SKM-1 treated with dmso at 0.1 percent for 144 hours (cell line): ENCODE results near the gene G3BP1.
"Not testable (repeated sequence)": the region's sequence is repeated elsewhere in the genome, so short reads cannot be mapped to it uniquely, and the experiment has no call there.

Experiments used
- DNase-seq: peaks from one replicate; lab custom pipeline; 2025; ENCODE audit not compliant: unreplicated experiment; lab: John Stamatoyannopoulos, UW

The G3BP1 gene

GRCh38 chr5:151793358-151793757, 21.6 kb downstream of the G3BP1 start:
- no peak for DNase-seq

GRCh38 chr5:151795426-151795825, 23.7 kb downstream of the G3BP1 start:
- no peak for DNase-seq

GRCh38 chr5:151798674-151799073, 26.9 kb downstream of the G3BP1 start:
- DNase-seq, result no peak

GRCh38 chr5:151799407-151799806, 27.7 kb downstream of the G3BP1 start:
- no peak for DNase-seq

GRCh38 chr5:151800532-151800931, 28.8 kb downstream of the G3BP1 start:
- no peak for DNase-seq

GRCh38 chr5:151805414-151806223, 33.9 kb downstream of the G3BP1 start:
- no peak for DNase-seq

- DNase-seq, result no peak
Measured at GRCh38 chr5:151808451-151809169, 36.9 kb downstream of the G3BP1 start.

- no peak for DNase-seq
Measured at GRCh38 chr5:151810449-151810848, 38.7 kb downstream of the G3BP1 start.

- DNase-seq, result no peak
Measured at GRCh38 chr5:151810897-151811296, 39.1 kb downstream of the G3BP1 start.

- no peak for DNase-seq
Measured at GRCh38 chr5:151811593-151812321, 40.0 kb downstream of the G3BP1 start.

- DNase-seq, result no peak
Measured at GRCh38 chr5:151812757-151813309, 41.1 kb downstream of the G3BP1 start.

- DNase-seq, result no peak
Measured at GRCh38 chr5:151815051-151815450, 43.3 kb downstream of the G3BP1 start.

- no peak for DNase-seq
Measured at GRCh38 chr5:151819830-151820229, 48.1 kb downstream of the G3BP1 start.

GRCh38 chr5:151820271-151820670, 48.5 kb downstream of the G3BP1 start:
- no peak for DNase-seq

- no peak for DNase-seq
Measured at GRCh38 chr5:151820903-151821302, 49.1 kb downstream of the G3BP1 start.

GRCh38 chr5:151822141-151822540, 50.4 kb downstream of the G3BP1 start:
- no peak for DNase-seq

GRCh38 chr5:151825445-151825844, 53.7 kb downstream of the G3BP1 start:
- DNase-seq, result peak; percentile 43

GRCh38 chr5:151829370-151829769, 57.6 kb downstream of the G3BP1 start:
- no peak for DNase-seq

- not testable (repeated sequence) for DNase-seq
Measured at GRCh38 chr5:151832843-151833242, 61.1 kb downstream of the G3BP1 start.

GRCh38 chr5:151846765-151847164, 75.0 kb downstream of the G3BP1 start:
- DNase-seq, result no peak

GRCh38 chr5:151847871-151848270, 76.1 kb downstream of the G3BP1 start:
- DNase-seq, result no peak
